GM18507 (cell line): ENCODE measurements around the gene ANKRD36C.
"Not testable (repeated sequence)": the region's sequence is repeated elsewhere in the genome, so short reads cannot be mapped to it uniquely, and the experiment has no call there.

Experiments
- DNase-seq: peaks from one replicate; pipeline ENCODE4 v3.0.0; 2011; ENCODE audit warnings: low read depth; ENCODE audit not compliant: insufficient read length; ENCODE audit errors: extremely low spot score
- FAIRE-seq: peaks from 2 replicates; lab custom pipeline; 2011; peaks lifted over from hg19 to GRCh38; lab: Jason Lieb, UNC

Gene ANKRD36C

DNA sequence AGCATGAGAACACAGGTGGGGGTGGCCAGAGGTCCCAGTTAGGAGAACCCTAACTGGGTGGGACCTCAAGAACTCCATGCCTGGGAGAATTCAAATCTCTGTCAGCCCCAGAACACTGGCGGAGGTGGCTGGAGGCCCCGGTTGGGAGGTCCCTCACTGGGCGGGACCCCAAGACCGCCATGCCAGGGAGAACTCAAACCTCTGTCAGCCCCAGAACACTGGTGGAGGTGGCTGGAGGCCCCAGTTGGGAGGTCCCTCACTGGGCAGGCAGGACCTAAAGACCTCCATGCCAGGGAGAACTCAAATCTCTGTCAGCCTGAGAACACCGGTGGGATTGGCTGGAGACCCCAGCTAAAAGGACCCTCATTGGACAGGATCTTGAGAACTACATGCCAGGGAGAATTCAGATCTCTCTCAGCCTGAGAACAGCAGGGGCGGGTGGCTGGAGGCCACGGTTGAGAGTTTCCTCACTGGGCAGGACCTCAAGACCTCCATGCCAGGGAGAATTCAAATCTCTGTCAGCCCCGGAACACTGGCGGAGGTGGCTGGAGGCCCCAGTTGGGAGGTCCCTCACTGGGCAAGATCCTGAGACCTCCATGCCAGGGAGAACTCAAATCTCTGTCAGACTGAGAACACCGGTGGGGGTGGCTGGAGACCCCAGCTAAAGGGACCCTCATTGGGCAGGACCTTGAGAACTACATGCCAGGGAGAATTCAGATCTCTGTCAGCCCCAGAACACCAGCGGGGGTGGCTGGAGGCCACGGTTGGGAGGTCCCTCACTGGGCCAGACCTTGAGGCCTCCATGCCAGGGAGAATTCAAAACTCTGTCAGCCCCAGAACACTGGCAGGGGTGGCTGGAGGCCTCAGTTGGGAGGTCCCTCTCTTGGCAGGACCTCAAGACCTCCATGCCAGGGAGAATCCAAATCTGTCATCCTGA, 157.3 kb downstream of the ANKRD36C start:
- not testable (repeated sequence) for FAIRE-seq, DNase-seq

DNA sequence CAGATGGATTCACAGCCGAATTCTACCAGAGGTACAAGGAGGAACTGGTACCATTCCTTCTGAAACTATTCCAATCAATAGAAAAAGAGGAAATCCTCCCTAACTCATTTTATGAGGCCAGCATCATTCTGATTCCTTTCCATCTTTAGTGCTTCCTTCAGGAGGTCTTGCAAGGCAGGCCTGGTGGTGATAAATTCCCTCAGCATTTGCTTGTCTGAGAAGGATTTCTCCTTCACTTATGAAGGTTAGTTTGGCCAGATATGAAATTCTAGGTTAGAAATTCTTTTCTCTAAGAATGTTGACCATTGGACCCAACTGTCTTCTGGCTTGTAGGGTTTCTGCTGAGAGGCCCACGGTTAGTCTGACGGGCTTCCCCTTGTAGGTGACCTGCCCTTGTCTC, 167.4 kb downstream of the ANKRD36C start:
- DNase-seq, FAIRE-seq: not testable (repeated sequence)

DNA sequence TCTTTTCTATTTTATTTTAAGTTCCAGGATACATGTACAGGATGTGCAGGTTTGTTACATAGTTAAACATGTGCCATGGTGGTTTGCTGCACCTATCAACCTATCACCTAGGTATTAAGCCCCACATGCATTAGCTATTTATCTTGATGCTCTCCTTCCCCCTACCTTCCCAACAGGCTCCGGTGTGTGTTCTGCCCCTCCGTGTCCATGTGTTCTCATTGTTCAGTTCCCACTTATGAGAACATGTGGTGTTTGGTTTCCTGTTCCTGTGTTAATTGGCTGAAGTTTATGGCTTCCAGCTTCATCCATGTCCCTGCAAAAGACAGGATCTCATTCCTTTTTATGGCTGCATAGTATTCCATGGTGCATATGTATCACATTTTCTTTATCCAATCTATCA, 174.1 kb downstream of the ANKRD36C start:
- not testable (repeated sequence) for DNase-seq, FAIRE-seq

GRCh38 chr2:95813311-95813710, 178.3 kb downstream of the ANKRD36C start:
- not testable (repeated sequence) for DNase-seq, FAIRE-seq

GRCh38 chr2:95799892-95800291, 191.7 kb downstream of the ANKRD36C start:
- no peak for FAIRE-seq
- no peak for DNase-seq

DNA sequence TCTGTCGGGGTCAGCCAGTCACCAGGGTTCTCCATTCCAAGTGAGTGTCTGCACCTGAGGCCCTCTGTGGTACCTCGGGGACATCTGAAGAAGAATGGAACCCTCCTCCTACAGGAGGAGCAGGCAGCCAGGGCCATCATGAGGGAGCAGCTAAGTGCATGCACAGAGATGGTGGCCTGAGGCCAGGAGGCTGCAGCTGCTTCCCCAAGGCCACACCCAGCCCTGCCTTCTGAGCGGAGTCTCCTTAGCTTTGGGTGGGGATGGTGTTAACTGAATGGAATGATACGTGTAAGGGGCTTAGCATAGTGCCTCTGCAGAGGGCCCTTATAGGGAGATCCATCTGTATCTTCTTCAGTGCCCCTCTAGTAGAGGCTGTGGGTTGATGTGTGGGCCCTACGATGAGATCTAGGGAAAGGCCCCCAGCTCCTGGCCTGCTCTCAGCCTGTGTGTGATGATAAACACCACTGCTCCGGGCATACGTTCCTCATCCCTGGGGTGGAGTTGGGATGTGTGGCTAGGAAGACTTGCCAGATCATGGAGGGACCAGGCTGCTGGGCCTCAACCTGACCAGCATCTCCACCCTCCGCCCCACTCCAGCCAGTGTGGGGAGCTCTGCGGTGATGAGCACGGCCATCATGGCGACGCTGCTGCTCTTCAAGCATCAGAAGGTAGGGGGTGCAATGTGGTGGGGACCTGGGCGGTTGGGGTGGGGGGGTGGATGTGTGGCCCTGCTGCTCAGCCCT, 192.3 kb downstream of the ANKRD36C start:
- DNase-seq, FAIRE-seq: not testable (repeated sequence)

DNA sequence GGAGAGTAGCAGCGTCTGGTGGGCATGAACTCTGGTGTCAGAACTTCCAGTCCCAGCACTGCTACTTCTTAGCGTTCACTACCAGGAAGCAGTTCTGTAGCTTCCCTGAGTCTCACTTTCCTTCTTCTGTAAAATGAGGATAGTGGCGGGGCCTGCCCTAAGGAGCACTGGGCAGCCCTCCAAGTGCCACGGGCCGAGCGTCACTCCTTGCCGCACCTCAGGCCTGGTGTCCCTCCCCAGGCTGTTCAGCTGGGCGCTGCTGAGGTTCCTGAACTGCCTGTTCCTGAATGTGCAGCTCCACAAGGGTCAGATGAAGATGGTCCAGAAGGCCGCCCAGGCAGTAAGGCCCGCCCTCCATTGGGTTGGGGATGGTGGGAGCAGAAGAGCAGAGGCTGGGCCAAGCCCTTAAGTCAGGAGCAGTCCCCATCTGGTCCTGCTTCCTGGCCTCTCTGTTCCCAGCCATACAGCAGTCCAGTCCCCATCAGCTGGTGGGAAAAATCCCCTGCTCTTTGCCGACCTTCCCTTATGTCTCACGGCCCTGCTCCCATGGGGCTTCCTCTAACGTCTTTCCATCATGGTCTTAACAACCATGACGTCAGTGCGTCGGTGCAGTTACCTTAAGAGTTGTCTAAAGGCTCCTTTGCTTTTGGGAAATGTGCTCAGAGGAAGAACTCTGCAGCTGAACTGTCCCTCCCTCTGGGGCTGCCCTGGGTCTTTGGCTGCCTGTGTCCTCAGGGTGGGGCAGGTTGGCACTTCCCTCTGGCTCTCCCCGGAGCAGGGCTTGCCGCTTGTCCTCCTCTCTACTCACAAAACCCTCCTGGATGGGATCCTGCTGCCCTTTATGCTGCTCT, 195.2 kb downstream of the ANKRD36C start:
- not testable (repeated sequence) for DNase-seq, FAIRE-seq

DNA sequence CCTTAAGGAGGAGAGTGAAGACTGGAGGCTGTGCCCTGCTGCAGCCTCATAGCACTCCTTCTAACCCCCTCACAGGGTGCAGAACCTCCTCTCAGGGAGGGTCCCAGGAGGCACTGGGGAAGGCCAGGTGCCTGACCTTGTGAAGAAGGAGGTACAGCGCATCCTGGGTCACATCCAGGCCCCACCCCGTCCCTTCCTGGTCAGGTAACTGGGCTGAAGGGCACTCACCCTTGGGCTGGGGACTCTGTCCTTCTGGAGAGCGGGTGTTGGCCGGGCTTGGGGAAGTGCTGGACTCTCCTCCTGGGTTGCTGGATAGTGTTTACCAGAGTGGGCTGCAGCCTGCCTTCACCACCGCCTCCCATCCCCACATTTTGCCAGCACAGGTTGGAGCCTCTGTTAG, 197.7 kb downstream of the ANKRD36C start:
- not testable (repeated sequence) for DNase-seq, FAIRE-seq

DNA sequence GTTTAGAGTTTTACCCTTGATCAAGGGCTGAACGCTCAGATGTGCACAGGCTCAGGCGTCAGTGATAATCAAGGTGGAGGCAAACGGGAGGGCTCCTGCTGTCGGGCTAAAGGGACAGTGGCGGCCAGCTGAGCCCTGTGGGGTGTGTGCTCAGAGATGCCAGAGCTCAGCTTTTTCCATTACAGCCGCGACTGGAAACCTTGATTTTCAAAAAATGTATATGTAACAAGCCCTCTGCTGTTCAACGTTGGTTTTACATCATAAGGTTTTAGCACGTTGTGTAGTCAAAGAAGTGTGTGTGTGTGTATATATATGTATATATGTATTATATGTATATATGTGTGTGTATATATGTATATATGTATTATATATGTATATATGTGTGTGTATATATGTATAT, 201.4 kb downstream of the ANKRD36C start:
- peak; percentile 38 for FAIRE-seq
- not testable (repeated sequence) for DNase-seq

DNA sequence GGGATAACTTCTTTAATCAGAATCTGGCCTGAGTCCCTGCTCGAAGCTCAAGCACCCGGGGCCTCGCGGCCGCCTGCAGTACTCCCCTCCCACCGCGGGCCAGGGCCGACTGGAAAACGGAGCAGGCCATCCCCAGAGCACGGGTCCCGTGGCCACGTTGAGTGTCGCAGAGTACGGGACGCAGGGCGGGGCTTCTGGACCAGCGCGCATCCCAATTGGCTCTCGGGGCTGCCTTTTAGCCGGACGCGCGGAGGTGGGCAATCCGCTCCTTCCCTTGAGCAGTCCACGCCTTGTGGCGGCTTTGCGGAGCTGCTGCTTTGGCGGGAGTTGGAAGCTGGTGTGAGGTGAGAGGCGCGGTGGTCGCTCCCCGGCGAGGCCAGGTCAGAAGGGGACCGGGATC, 202.2 kb downstream of the ANKRD36C start:
- not testable (repeated sequence) for DNase-seq, FAIRE-seq

- DNase-seq, FAIRE-seq: not testable (repeated sequence)
Measured at GRCh38 chr2:95788642-95789041, 203.0 kb downstream of the ANKRD36C start.
